Measurements from ENCODE around the gene OPRL1. TPM values are rescaled to one million over a fixed set of nuclear protein-coding genes. Genes with fewer than 3 reads are reported as not detected.

Gene OPRL1
- total and polyA plus RNA-seq, 2 of the 8 experiments (the other 6 are each of a cell fraction or from before 2014, with no cell fraction given), result 0.63 to 0.98 TPM

- Histone ChIP-seq H3K4me3 (ENCODE audit: extremely low read depth in 1 of 4, insufficient read depth in 2 of 4, low read depth in 3 of 4, low read length in 4 of 4) (no peak overlapping the region), H3K4me1 (replicated peaks in 1 of 4; ENCODE audit: control insufficient read depth in 3 of 4, insufficient read depth in 4 of 4, low read length in 3 of 4) (no peaks in the 10 kb centered on the region), H2BK20ac (ENCODE audit: low read length) (no peak overlapping the region), H3K4ac (replicated peaks; ENCODE audit: insufficient read length, low read depth, low read length) (no peak overlapping the region), H3K4me2 (ENCODE audit: insufficient read depth in 1 of 2, low read depth in 2 of 2, low read length in 2 of 2) (no peak overlapping the region), H4K8ac (ENCODE audit: extremely low read depth, insufficient read depth, low read length) (no peak overlapping the region), H4K91ac (replicated peaks; ENCODE audit: insufficient read length, low read length) (no peak overlapping the region), H3K27ac (ENCODE audit: low read depth, low read length) (no peak overlapping the region), H3K27me3 (replicated peaks in 1 of 4; ENCODE audit: control insufficient read depth in 3 of 4, extremely low read depth in 1 of 4, insufficient read depth in 3 of 4, low read length in 3 of 4) (no peaks in the 10 kb centered on the region), H3K23me2 (ENCODE audit: low read depth, low read length) (no peaks in the 10 kb centered on the region), H3K18ac (ENCODE audit: extremely low read depth, low read length) (no peak overlapping the region), H3K36me3 (ENCODE audit: control insufficient read depth in 2 of 4, insufficient read depth in 4 of 4, low read length in 3 of 4) (no peaks in the 10 kb centered on the region), H4K5ac (ENCODE audit: insufficient read length, low read depth, low read length) (no peak overlapping the region), H3K23ac (ENCODE audit: insufficient read length) (no peak overlapping the region), H2BK120ac (replicated peaks; ENCODE audit: low read depth, low read length) (no peak overlapping the region), H3K14ac (ENCODE audit: insufficient read length) (no peak overlapping the region), H3K9ac (replicated peaks in 1 of 4; ENCODE audit: extremely low read depth in 1 of 4, low read depth in 3 of 4, low read length in 3 of 4) (no peak overlapping the region), H4K20me1 (replicated peaks in 1 of 2; ENCODE audit: control insufficient read depth in 1 of 2, insufficient read depth in 2 of 2, low read length in 2 of 2) (peaks cover 2 to 4% of the 10 kb centered on the region in 2 experiments), H2AFZ (ENCODE audit: low read length) (no peak overlapping the region), H3K56ac (replicated peaks; ENCODE audit: insufficient read length, low read depth, low read length) (no peak overlapping the region), H2BK5ac (ENCODE audit: low read depth, low read length) (peak overlapping the region; percentile 66; the same call in 1 of the 2 replicates), H3K9me3 (ENCODE audit: insufficient read depth in 2 of 2, low read depth in 1 of 2, low read length in 1 of 2) (no peaks in the 10 kb centered on the region), H2AK5ac (ENCODE audit: low read depth, low read length) (no peak overlapping the region), H2BK12ac (ENCODE audit: low read depth, low read length) (0 out of 2 replicates have a peak overlapping the region, but pooled peaks have one; percentile 27), H2BK15ac (ENCODE audit: low read length) (no peak overlapping the region), H3K79me1 (ENCODE audit: low read depth, low read length) (no peaks in the 10 kb centered on the region), H3K79me2 (ENCODE audit: control insufficient read depth in 1 of 2, insufficient read depth in 2 of 2, low read length in 2 of 2) (no peaks in the 10 kb centered on the region)
- POLR2A ChIA-PET (ENCODE audit: partially characterized antibody), result interaction anchor here (0.7 kb wide), 1 partner anchor 1092 kb away, joined by 3 read pairs; no protein-coding TSS in a partner anchor
- peak in 1 of 2 experiments; percentile 41 for DNase-seq (ENCODE audit: low read depth in 1 of 2, low spot score in 2 of 2)
- FAIRE-seq, result no peak
- CTCF ChIA-PET (ENCODE audit: partially characterized antibody), result interaction anchor here (0.8 to 6.4 kb wide), 5 partner anchors 9 to 112 kb away, joined by 3 to 59 read pairs (median 5); partner anchors contain the start of gene LKAAEAR1
- 88% methylated on average over 9 of the region's 10 CpGs; no CpG with 5 or more reads in 1 of the 2 experiments for WGBS, 2 experiments (ENCODE audit: extremely low coverage in 1 of 2, insufficient coverage in 1 of 2, insufficient read length in 1 of 2, insufficient replicate concordance in 2 of 2, low coverage in 1 of 2, low lambda C conversion rate in 2 of 2, missing lambda C conversion rate in 1 of 2)
- TF ChIP-seq JUN (IDR thresholded peaks at IDR 0.05; ENCODE audit: low read depth, low read length) (no peak), FOSL1 (IDR thresholded peaks at IDR 0.05; ENCODE audit: insufficient read depth, low read depth, low read length) (no peak), SP2 (IDR thresholded peaks at IDR 0.05; ENCODE audit: low read length) (no peak), BCL11A (IDR thresholded peaks at IDR 0.05; ENCODE audit: low read depth in 2 of 2, low read length in 2 of 2) (no peak), TCF12 (IDR thresholded peaks at IDR 0.05; ENCODE audit: low read depth, low read length) (no peak), SP4 (IDR thresholded peaks at IDR 0.05; ENCODE audit: low read length) (no peak), CEBPB (IDR thresholded peaks at IDR 0.05; ENCODE audit: low read depth, low read length) (no peak), CHD2 (IDR thresholded peaks at IDR 0.05; ENCODE audit: low read length) (no peak), CHD1 (IDR thresholded peaks at IDR 0.05; ENCODE audit: low read depth, low read length) (no peak), ZNF274 (IDR thresholded peaks at IDR 0.05; ENCODE audit: borderline replicate concordance, extremely low read depth, low read length) (no peak), CBX5 (IDR thresholded peaks at IDR 0.05; ENCODE audit: low read depth, low read length) (no peak), BACH1 (IDR thresholded peaks at IDR 0.05; ENCODE audit: low read length) (no peak), HDAC6 (IDR thresholded peaks at IDR 0.05; ENCODE audit: low read depth, low read length) (no peak)
Observed at GRCh38 chr20:64110411-64111068, 30.7 kb downstream of the OPRL1 start.
